GM18870 (cell line): ENCODE measurements around the gene SGTA.
"Not testable (repeated sequence)": the region's sequence is repeated elsewhere in the genome, so short reads cannot be mapped to it uniquely, and the experiment has no call there.

Source experiments
- ATAC-seq: cut with Tn5 transposase; IDR thresholded peaks from one replicate; pipeline ENCODE4 v1.9.1; 2021; ENCODE audit warnings: moderate library complexity; ENCODE audit not compliant: unreplicated experiment

The SGTA gene

GRCh38 chr19:2795827-2796658 lies 13.0 kb upstream of the SGTA start:
- ATAC-seq, result no peak

DNA sequence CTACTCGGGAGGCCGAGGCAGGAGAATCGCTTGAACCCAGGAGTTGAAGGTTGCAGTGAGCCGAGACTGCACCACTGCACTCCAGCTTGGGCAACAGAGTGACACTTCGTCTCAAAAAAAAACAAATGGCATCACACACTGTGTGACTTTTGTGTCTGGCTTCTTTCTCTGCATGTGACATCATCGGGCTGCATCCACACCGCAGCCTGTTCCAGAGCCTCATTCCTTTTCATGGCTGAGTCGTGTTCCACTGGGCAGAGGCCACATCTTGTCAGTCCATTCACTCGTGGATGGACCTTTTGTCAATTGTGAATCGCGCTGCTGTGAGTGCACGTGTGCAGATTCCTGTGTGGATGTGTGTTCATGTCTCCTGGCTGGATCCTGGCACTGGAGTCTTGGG lies 10.5 kb upstream of the SGTA start:
- no peak for ATAC-seq

GRCh38 chr19:2793126-2793525 lies 10.1 kb upstream of the SGTA start:
- ATAC-seq, result no peak

DNA sequence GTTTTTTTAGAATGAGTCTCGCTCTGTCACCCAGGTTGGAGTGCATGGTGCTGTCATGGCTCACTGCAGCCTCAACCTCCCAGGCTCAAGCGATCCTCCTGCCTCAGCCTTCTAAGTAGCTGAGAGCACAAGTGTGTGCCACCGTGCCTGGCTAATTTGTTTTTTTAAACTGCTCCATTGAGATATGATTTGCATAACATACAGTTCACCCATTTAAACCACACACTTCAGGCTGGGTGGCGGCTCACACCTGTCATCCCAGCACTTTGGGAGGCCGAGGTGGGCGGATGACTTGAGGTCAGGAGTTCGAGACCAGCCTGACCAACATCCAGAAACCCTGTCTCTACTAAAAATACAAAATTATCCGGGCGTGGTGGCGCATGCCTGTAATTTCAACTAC lies 9.6 kb upstream of the SGTA start:
- not testable (repeated sequence) for ATAC-seq

DNA sequence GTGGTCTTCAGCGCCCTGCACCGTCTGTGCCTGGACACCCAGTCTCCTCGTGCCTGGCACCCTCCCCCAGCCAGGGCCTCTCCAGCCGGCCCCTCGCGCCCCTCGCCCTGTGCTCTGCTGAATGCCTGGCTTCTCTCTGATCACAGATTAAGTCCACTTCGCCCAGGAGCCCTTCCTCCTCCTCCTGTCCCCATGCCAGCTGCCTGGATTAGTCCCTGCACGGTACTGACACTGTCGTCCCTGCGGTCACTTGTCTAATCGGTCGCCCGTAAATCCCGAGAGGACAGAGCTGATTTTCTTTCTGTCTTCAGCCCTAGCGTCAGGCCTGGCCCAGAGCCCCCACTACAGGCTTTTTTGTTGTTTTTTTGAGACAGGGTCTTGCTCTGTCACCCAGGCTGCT lies 8.8 kb upstream of the SGTA start:
- ATAC-seq, result no peak

DNA sequence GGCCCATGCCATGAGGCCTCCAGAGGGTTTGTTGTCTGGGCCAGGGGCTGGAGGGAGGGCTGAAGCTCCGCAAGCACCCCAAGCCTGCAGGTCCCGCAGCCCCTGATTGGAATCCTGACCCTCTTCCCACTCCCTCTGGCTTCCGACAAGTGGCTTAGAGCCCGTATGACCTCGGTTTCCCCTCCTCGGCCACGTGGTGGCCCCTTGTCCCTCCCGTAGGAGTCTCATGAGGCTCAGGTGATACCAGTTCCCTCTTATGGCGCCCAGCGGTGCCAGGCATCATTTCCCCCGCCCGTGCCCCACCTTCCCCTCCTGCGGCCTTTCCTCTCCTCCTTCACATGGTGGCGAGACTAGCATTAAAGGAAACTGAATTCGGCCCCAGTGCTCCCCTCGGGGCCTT lies 8.4 kb upstream of the SGTA start:
- ATAC-seq, result no peak

GRCh38 chr19:2790557-2791271 lies 7.6 kb upstream of the SGTA start:
- no peak for ATAC-seq

DNA sequence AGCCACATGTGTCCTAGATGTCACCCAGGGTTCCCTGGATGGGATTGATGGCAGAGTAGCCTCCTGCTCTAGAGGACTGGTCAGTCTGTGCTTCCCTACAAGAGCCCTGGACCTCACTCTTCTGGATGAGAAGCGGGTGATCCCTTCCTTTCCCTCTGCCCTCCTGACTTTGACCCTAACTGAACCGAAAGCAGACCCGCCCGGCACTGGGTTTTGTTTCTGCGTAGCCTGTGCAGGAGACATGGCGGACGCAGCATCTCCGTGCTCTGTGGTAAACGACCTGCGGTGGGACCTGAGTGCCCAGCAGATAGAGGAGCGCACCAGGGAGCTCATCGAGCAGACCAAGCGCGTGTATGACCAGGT lies 7.1 kb upstream of the SGTA start:
- no peak for ATAC-seq

- no peak for ATAC-seq
Measured at GRCh38 chr19:2788237-2788636, 5.2 kb upstream of the SGTA start.

GRCh38 chr19:2787115-2787514 lies 4.0 kb upstream of the SGTA start:
- ATAC-seq, result no peak

- peak; percentile 43 for ATAC-seq
Measured at GRCh38 chr19:2785244-2785997, 2.3 kb upstream of the SGTA start, which contains the start of gene THOP1. THOP1 (plus strand) TSS chr19:2785503; CDS start chr19:2785663, 160 bp downstream.

- no peak for ATAC-seq
Measured at GRCh38 chr19:2783781-2784145, 690 bp upstream of the SGTA start.

DNA sequence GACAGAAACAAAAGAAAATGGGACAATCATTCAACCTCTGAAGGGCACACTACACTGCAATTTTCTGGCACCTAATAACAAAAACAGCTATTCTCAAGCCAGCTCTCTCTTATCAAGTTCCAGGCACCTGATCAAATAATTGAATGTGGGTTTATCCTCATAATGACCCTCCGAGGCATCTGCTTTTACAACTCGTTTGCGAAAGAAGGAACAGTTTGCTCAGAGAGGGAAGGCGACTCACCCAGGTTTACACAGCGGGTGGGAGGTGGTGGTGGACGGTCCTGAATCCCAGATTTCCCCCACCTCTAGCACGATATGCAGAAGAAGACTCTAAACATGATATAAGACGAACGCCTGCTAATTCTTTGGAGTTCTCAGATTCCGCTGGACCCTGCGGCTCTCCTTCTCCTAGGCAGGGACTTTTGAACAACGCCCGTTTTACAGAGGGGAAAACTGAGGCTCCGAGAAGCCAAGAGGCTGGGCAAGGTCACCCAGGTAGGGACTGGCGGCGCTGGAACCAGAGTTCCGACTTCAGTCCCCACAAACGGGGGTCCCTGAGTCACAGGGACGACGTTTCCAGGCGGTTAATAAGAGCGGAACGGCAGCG lies 641 bp downstream of the SGTA start:
- ATAC-seq, result no peak

DNA sequence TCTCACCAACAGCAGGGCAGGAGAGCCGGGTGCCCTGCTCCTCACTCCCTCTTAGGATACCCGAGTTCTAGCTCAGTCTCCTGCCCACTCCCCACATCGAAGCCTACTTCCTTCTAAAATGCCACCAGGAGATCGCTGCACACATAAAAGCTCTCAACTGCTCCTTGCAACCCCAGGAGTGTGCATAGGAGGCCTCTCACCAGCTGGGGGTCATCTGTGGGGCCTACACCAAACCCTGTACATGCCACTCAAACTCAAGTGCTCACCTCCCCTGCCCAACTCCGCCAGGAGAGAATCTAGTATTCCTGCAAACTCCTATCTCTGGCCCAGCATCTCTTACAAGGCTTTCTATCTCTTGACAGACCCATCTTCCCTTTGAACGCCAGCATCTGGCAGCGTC lies 2.8 kb downstream of the SGTA start:
- ATAC-seq, result no peak

- ATAC-seq, result no peak
Measured at GRCh38 chr19:2779121-2779740, 3.8 kb downstream of the SGTA start.

DNA sequence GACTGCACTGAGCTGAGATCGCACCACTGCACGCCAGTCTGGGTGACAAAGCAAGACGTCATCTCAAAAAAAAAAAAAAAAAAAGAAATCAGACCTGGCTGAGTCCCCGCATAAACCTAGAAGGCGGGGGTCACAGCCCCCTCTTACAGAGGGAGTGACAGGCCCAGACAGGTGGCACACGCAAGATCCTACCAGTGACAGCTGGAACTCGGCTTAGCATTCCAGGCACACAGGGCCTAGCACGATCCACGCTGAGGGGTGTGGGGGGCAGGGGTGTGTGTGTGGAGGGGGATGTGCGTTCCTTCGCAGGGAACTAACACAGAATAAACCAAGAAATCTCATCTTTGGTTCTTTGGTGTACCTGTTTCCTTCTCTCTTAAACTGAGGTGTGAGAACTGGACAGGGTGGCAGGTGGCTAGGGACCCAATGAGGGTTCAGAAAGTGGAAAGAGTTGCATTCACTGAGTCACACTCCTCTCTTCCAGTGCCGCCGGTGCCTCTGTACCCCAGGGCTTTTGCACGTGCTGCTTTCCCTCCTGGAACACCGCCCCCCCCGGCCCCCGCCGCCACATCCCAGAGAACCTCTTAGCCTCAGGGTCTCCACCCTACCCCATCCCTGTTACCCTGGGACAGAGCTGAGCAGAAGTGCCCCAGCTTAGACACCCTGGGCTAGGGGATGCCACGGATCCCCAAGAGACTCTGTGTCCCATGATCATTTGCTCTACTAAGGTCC lies 5.0 kb downstream of the SGTA start:
- no peak for ATAC-seq

DNA sequence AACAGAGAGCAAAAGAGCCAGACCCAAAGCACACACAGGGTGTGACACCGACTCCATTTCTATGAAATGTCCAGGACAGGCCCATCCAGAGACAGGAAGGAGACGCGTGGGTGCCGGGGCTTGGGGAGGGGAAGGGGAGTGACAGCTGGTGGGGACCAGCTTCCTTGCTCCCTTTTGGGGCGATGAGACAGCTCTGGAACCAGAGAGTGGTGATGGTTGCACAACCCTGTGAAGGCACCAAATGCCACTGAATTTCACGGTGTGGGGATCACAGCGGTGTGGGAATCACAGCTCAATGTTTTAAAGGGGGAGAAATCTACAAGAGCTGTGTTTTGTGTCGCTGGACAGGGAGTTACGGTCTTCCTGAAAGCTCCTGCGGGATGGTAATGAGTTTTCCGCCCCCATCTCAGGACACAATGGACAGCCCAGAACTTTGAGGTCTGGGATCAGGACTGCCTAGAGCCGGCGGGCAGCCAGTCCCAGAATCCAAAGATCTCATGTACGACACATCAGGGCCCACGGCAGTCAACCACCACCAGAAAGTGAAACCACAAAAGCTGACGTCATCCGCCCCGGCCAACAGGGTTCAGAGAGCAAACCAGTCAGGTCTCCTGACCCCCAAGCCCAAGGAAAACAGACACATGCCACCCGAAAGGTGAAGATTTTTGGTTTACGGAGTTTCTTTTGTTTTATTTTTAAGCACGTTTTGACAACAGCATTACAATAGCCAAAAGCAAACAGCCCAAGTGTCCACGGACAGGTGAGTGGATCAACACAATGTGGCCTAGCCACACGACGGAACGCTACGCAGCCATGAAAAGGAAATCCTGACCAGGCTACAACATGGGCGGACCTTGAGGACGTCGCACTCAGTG lies 7.3 kb downstream of the SGTA start:
- no peak for ATAC-seq

DNA sequence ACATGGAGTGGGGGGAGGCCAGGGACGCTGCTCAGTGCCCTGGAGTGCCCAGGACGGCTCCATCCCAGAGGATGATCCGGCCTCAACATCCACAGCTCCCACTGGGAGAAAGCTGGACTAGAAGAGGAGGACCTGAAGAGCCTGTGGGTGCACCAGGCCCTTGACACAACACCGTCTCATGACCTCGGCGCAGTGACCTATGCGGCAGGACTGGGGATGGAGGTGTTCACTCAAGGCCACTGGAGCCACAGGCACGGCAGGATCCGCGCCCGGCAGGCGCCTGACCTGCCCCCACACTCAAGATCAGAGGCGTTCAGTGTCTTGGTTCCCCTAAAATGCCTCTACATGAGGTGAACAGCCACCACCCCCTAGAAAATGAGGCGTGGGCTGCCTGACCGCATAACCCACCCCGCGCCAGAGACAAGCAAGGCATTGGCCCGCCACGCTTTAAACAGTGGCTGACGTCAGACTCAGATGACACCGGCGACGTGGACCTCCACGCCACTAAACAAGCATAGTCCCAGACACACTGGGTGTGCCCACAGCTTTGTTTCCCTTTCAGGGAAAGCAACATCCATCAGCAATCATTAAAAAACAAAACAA lies 8.0 kb downstream of the SGTA start:
- ATAC-seq, result no peak
